HG02642 (cell line): ENCODE measurements around the gene INPP1.
A peak's percentile ranks its signal among the peaks of the same experiment; 100 is the strongest.

Source experiments
- ATAC-seq: cut with Tn5 transposase; IDR thresholded peaks from one replicate; pipeline ENCODE4 v1.9.1; 2021; ENCODE audit warnings: mild to moderate bottlenecking; ENCODE audit not compliant: unreplicated experiment, poor library complexity

Gene INPP1

GRCh38 chr2:190405995-190406394 lies 62.6 kb downstream of the INPP1 start:
- ATAC-seq = no peak

- ATAC-seq = no peak
Observed at GRCh38 chr2:190406805-190407204, 63.4 kb downstream of the INPP1 start.

DNA sequence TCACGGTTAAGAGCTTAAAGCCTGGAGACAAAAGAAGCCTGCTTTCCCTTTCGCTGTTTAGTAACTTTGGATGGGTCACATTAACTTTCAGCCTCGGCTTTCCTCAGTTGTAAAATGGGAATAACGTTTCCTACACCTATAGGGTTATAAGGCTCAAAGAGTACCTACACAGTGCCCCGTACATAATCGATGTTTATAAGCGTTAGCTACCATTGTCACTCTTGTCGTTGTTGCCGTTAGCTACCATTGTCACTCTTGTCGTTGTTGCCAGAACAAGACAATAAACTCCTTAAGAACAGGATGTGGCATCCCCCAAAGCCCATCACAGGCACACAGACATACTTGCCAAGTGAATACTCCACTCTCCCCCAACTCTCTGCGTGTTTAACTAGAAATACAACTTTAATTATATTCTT lies 63.9 kb downstream of the INPP1 start:
- ATAC-seq = no peak

- ATAC-seq = peak; percentile 63
Observed at GRCh38 chr2:190407662-190408537, 64.5 kb downstream of the INPP1 start, which contains the start of gene MFSD6. Gene MFSD6 (plus strand): TSS chr2:190408355. CDS start chr2:190436030, 27,675 bp downstream.

- ATAC-seq = peak; percentile 63
Observed at GRCh38 chr2:190408538-190409271, 65.3 kb downstream of the INPP1 start.

DNA sequence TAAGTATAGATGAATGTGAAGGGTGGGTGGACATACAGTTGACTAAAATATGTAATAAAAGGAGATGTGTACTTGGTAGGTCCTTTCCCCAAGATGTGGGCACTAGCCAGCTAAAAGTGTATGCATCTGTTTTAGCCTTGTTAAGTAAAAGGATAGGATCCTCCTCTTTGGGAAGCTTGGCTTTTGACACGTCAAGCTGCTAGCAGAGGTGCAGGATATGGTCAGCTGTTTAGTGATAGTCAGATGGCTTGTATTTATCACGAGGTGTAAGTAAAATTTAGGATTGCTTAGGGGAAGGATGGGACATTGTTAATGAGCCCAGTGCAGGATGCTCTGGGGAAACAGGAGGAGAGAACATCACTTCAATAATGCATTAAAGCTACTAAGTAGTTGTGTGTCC lies 66.2 kb downstream of the INPP1 start:
- ATAC-seq = no peak

GRCh38 chr2:190410166-190410565 lies 66.8 kb downstream of the INPP1 start:
- no peak for ATAC-seq

DNA sequence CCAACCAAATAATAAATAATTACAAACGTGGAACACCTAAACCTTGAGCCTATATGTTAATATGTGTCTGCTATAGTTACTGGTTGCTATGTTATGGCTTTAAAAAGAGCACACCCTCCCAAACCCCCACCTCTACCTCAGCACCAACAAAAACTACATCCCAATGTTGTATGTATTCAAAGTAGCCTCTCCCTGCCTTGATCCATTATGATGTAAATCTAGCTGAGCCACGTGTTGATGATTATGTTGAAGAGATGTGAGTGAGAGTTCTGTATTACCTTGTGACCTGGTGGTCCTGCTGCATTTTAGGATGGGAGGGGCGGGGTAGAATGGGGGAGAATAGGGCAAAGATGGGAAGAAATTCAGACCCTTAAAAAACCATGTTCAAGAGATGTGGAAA lies 69.6 kb downstream of the INPP1 start:
- no peak for ATAC-seq

DNA sequence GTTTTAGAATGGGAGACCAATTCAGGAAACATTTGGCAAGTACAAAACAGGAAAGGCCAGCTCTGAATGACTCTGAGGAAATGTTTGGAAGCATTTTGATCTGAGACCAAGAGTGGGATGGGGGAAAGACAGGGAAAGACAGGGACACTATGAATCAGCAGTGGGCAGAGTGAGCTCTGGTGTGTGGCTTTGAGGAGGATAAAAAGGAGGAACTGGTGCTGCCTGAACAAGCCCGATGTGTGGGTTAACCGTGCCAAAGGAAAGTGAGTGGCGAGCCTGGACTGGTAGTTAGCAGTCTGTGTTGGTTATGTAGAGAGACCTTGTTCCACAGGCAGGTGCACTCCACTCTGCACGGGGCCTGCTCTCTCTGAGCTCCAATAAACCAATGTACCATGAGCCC lies 70.0 kb downstream of the INPP1 start:
- no peak for ATAC-seq

DNA sequence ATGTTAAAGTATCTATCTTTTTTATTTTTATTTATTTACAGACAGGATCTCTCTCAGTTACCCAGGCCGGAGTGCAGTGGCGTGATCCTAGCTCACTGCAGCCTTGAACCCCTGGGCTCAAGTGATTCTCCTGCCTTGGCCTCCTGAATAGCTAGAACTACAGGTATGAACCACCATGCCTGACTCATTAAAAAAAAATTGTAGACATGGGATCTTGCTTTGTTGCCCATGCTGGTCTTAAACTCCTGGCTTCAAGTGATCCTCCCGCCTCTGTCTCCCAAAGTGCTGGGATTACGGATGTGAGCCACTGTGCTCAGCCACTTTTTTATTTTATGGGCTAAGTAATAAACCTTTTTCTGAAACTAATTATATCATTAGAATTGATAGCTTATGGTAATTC lies 71.9 kb downstream of the INPP1 start:
- no peak for ATAC-seq

- no peak for ATAC-seq
Observed at GRCh38 chr2:190415794-190416775, 72.7 kb downstream of the INPP1 start.

DNA sequence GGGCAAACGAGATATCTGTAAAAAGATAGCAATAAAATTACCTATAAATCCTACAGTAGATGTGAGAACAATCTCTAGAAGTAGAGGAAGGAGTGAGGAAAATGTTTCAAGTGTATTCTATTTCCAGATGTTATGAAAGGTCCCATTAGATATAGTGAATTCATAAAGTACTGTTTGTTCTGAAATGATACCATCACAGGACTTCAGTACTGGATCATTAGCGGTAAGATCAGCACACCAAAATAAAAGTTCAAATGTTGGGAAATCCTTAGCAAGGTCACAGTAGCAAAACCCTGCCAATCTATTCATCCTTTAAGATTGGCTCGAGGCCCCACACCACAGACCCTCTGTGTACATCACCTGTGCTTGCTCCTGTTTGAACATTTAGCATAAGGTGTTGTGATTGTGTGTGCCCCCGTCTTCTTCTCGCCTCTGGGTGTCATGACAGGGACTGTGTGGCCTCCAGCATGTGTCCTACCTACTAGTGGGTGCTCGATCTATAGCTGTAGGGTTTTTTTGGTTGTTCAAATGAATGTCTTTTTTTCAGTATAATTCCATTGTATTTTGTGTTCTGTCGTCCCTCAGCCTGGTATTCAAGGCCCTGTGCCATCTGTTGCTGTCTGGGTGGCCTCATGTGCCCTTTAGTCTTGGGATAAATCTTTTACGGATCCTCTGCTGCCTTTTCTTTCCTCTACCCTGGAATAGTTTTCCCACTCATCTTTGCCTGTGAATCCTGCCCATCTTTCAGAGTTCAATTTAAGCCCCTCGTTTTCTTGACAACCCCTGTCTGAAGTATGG lies 73.9 kb downstream of the INPP1 start:
- no peak for ATAC-seq

GRCh38 chr2:190418727-190419126 lies 75.3 kb downstream of the INPP1 start:
- no peak for ATAC-seq

DNA sequence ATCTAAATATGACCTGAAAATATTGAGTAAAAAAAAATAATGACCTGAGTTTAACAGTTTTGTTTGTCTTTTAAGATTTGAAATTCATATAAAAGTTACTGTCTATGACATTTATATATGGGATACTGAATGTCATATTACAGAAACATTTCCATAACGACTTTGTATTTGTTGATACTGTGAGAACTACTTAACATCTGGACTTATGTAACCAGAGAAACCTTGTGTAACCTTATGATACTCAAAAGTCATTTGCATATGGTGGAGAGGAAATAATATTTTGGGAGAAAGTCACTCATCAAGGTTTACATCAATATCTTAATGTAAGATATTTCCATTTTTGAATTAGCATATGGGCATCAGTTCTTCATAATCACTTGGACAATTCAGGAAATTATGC lies 77.4 kb downstream of the INPP1 start:
- ATAC-seq = no peak
